HG03575 (cell line): ENCODE data around the gene OLIG1.

Experiments used
- ATAC-seq: cut with Tn5 transposase; IDR thresholded peaks from one replicate; pipeline ENCODE4 v1.9.1; 2021; ENCODE audit not compliant: unreplicated experiment, insufficient number of reproducible peaks, low FRiP score; ENCODE audit errors: extremely low read depth

The OLIG1 gene

DNA sequence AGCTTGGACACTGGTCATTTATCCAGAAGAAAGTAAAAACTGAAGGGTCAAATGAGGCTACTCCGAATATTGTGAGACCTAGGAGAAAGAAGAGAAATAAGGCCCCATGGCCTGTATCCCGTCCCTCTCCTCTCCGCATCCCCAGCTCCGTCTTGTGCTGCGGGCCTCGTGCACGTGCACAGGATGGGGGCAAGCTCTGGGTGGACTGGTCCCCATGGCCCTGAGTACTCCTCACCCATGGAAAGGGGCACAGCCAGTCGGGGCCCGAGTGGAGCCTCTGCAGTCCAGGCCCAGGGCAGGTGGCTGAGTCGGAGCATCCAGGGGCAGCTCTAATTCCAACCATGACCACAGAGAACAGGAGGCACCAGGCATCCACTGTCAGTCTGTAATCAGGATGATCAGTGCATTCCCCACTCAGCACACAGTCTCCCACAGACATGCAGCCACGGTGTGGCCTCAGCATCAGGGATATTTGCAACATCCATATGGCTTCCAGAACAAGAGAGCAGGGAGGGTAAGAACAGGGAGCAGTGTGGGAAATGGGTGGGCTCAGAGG lies 12.5 kb upstream of the OLIG1 start:
- ATAC-seq = no peak

GRCh38 chr21:33058527-33058926 lies 11.4 kb upstream of the OLIG1 start:
- no peak for ATAC-seq

DNA sequence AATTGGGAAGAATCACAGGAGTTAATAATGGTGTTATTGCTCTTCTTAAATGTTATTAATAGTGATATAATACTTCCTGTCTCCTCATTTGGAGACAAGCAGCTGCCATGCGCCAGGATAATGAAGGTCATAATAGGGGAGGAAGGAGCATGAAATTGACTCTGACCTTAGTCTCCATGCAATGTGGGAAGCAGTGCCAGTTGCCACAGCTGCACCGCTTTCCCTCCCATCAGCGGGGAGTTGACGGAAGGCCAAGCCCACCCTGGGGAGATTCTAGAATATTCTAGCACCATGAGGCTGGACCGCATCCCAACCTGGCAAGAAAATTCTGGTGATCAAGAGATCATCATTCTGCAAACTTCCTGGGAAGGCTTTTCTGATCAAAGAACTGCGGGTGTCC lies 11.0 kb upstream of the OLIG1 start:
- ATAC-seq = no peak

DNA sequence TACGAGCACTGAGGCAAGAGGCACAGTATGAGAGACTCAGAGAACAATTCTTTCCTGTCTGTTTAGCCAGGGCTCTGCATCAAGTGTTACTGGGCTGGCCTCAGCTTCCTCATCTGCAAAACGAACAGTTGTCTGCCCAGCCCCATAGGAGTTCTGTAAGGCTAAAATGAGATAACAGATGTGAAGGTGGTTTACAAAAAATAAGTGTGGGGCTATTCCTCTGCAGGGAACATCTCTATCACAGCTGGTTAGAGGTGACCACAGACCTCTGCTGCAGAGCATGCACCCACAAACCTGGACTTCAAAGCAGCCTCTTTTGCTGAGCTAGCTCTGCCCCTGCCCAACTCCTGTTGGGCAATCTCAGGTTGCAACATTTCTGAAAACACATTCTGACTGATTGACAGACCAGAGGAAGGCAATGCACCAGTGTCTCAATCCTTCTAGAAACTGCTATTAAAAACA lies 10.5 kb upstream of the OLIG1 start:
- no peak for ATAC-seq

DNA sequence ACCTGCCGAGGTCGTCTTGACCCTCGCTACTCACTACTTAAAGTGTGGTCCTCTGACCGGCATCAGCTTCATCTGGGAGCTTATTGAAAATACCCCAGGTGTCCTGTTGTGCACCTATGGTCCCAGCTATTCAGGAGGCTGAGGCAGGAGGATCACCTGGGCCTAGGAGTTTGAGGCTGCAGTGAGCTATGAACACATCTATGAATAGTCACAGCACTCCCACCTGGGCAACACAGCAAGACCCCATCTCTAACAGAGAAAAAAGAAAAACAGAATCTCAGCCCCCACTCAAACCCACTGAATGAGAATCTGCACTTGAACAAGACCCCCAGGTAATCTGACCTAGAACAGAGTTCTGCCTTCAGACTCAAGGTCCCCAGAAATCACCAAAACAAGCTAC lies 8.7 kb upstream of the OLIG1 start:
- no peak for ATAC-seq

DNA sequence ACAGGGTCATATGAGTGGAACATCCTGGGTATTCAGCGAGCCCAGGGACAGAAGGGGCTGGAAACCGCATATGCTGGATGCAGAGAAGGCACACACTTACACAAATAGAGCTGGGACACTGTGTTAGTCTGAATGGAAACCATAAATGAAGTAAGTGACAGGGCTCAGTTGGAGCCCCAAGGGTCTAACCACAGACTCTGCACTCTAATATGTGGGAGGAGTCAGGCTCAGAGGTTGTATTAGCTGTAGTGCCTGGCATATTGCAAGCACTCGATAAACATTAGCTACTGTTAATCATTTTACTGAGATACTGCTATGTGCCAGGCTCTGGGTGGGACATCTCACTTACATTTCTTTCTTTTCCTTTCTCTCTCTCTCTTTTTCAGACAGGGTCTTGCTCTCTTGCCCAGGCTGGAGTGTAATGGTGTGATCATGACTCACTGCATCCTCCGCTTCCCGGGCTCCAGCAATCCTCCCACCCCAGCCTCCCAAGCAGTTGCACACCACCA lies 6.5 kb upstream of the OLIG1 start:
- ATAC-seq = no peak

GRCh38 chr21:33063907-33064622 lies 5.9 kb upstream of the OLIG1 start:
- no peak for ATAC-seq

GRCh38 chr21:33064623-33065390 lies 5.1 kb upstream of the OLIG1 start:
- ATAC-seq = no peak

- ATAC-seq = no peak
These were observed 2.9 kb upstream of the OLIG1 start for GRCh38 chr21:33067043-33067442.

- no peak for ATAC-seq
These were observed 2.5 kb upstream of the OLIG1 start for GRCh38 chr21:33067457-33067856.

DNA sequence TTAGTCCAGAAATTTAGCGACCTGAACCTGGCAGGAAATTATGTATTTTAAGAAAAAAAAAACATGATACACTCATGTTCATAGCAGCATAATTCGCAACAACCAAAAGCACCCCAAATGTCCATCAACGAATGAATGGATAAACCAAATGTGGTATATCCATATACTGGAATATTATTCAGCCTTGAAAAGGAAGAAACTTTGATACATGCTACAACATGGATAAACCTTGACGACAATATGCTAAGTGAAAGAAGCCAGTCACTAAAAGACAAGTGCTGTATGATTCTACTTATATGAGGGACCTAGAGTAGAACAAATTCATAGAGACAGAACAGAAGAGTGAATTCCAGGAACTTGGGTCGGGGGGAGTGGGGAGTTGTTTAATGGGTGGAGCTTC lies 698 bp upstream of the OLIG1 start:
- ATAC-seq = no peak

GRCh38 chr21:33069645-33069993 lies 322 bp upstream of the OLIG1 start:
- no peak for ATAC-seq

GRCh38 chr21:33070744-33070997 lies 730 bp downstream of the OLIG1 start:
- ATAC-seq = no peak

GRCh38 chr21:33070998-33071769 lies 1.2 kb downstream of the OLIG1 start:
- ATAC-seq = no peak

DNA sequence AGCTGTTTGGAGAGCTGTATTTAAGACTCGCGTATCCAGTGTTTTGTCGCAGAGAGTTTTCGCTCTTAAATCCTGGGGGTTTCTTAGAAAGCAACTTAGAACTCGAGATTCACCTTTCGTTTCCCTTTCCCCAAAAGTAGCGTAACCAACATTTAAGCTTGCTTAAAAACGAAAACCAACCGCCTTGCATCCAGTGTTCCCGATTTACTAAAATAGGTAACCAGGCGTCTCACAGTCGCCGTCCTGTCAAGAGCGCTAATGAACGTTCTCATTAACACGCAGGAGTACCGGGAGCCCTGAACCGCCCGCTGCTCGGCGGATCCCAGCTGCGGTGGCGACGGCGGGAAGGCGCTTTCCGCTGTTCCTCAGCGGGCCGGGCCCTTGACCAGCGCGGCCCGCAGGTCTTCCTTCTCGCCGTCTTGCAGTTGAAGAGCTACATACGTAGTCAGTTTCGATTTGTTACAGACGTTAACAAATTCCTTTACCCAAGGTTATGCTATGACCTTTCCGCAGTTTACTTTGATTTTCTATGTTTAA lies 1.9 kb downstream of the OLIG1 start:
- ATAC-seq = no peak

DNA sequence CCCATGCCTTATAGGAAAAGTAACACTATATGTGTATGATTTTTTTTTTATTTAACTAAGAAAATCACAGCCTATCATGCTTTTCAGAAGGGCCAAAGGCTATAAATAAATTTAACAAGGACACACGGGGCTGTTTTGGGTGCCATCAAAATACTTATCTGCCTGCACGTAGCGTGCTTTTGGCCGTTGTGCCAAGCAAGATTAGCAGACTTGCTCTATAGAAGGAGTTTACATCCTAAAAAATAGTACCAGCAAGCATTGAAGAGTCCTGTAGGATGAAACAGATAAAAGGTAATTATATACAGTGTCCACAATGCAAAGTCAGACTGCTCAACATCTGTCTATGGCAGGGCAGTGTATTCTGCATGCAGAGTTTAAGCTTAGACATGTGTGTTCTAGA lies 3.7 kb downstream of the OLIG1 start:
- no peak for ATAC-seq

DNA sequence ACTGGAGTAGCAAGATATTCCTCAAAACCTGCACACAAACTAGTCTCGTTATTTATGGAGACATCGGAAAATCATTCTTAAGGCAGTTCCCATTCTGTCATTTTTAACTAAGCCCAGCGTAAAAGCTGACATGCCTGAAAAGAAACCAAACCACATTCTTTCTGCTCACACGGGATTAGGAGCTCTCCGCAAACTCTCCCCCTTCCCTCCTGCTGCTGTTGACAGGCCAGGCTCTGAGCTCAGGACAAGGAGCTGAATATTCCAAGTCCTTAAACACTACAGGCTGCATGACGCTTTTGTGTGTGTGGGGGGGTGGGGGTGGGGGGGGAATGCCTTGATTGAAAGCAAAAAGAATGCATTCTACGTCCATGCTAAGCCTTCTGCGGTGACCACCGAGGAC lies 5.2 kb downstream of the OLIG1 start:
- no peak for ATAC-seq

- ATAC-seq = no peak
These were observed 5.8 kb downstream of the OLIG1 start for GRCh38 chr21:33075596-33076195.
